Measurements from ENCODE around the gene THBD.

DNA sequence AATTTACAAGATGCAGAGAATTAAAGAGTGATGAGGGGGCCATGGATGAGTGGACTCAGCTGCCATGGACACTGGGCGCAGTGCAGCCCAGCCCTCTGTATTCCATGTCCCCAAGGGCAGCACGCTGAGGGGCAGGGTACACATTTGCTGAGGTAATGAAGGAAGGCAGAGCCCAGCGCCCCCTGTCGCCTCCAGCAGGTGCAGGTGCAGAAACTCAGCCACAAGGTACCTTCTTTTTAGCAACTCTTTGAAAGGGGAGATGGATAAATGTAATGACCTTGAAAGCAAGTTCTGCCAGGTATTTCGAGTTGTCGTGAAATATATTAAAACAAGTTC, 29.5 kb upstream of the THBD start:
- no peak for TF ChIP-seq POLR2AphosphoS5 (IDR thresholded peaks at IDR 0.05)
- TF ChIP-seq, protein P1, sequence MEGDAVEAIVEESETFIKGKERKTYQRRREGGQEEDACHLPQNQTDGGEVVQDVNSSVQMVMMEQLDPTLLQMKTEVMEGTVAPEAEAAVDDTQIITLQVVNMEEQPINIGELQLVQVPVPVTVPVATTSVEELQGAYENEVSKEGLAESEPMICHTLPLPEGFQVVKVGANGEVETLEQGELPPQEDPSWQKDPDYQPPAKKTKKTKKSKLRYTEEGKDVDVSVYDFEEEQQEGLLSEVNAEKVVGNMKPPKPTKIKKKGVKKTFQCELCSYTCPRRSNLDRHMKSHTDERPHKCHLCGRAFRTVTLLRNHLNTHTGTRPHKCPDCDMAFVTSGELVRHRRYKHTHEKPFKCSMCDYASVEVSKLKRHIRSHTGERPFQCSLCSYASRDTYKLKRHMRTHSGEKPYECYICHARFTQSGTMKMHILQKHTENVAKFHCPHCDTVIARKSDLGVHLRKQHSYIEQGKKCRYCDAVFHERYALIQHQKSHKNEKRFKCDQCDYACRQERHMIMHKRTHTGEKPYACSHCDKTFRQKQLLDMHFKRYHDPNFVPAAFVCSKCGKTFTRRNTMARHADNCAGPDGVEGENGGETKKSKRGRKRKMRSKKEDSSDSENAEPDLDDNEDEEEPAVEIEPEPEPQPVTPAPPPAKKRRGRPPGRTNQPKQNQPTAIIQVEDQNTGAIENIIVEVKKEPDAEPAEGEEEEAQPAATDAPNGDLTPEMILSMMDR (IDR thresholded peaks at IDR 0.05), result peak in 1 of 4 experiments; percentile 26
- TF ChIP-seq POLR2A (IDR thresholded peaks at IDR 0.05), result no peak
- TF ChIP-seq EP300 (IDR thresholded peaks at IDR 0.05), result no peak
